Caco-2 (cell line): ENCODE data around the gene LCOR. TPM values are rescaled to one million over a fixed set of nuclear protein-coding genes. Genes with fewer than 3 reads are reported as not detected.
A peak's percentile ranks its signal among the peaks of the same experiment; 100 is the strongest.

ENCODE experiments used
- BruUV-seq: library from RNA; stranded (reverse); fragments of 400-500 nt; replicated peaks from 2 replicates; lab custom pipeline; 2021; lab: Mats Ljungman, UMichigan
- CTCF ChIA-PET: fragments of 300-600 bp; sonication (Branson Sonifier 250); formaldehyde crosslinking; loops from one replicate; lab custom pipeline; 2022; ENCODE audit warnings: antibody characterized with exemption; lab: Charles Lee
- POLR2A ChIA-PET: fragments of 300-600 bp; sonication (Branson Sonifier 250); formaldehyde crosslinking; loops from one replicate; lab custom pipeline; 2022; ENCODE audit warnings: antibody characterized with exemption; lab: Charles Lee
- DNase-seq, 2 experiments: peaks; one replicate each; pipeline versions ENCODE4 v3.0.0 to v3.0.0-alpha.2; 2020 to 2022
- H3K27me3 ChIP-seq: replicated peaks from 2 replicates; pipeline ENCODE4 v1.6.0; 2011; ENCODE audit warnings: low read length; ENCODE audit not compliant: control insufficient read depth, insufficient read depth
- H3K36me3 ChIP-seq: 2 replicates; pipeline ENCODE4 v1.5.1; 2011; ENCODE audit warnings: low read length; ENCODE audit not compliant: control insufficient read depth, insufficient read depth
- H3K4me1 ChIP-seq: fragments of 250-450 bp; sonication (Bioruptor Pico); 2 replicates; pipeline ENCODE4 v1.5.1; 2020; ENCODE audit warnings: mild to moderate bottlenecking
- H3K4me3 ChIP-seq: 2 replicates; pipeline ENCODE4 v1.5.1; 2011; ENCODE audit warnings: low read depth, mild to moderate bottlenecking, control low read depth, low read length
- H3K9me3 ChIP-seq: fragments of 250-450 bp; sonication (Bioruptor Pico); 2 replicates; pipeline ENCODE4 v1.5.1; 2020; ENCODE audit warnings: mild to moderate bottlenecking, moderate library complexity
- H3K27ac Mint-ChIP-seq: one replicate; pipeline ENCODE4 v1.8.0; 2022; ENCODE audit warnings: mixed read lengths; ENCODE audit not compliant: unreplicated experiment
- H3K27me3 Mint-ChIP-seq: one replicate; pipeline ENCODE4 v1.8.0; 2022; ENCODE audit warnings: mixed read lengths; ENCODE audit not compliant: insufficient read depth, unreplicated experiment
- H3K36me3 Mint-ChIP-seq: one replicate; pipeline ENCODE4 v1.8.0; 2022; ENCODE audit warnings: mild to moderate bottlenecking, mixed read lengths; ENCODE audit not compliant: insufficient read depth, unreplicated experiment
- H3K4me1 Mint-ChIP-seq: one replicate; pipeline ENCODE4 v1.8.0; 2022; ENCODE audit warnings: low read depth, mixed read lengths; ENCODE audit not compliant: unreplicated experiment
- H3K4me3 Mint-ChIP-seq: one replicate; pipeline ENCODE4 v1.8.0; 2022; ENCODE audit warnings: mild to moderate bottlenecking, moderate library complexity, mixed read lengths; ENCODE audit not compliant: unreplicated experiment
- H3K9me3 Mint-ChIP-seq: one replicate; pipeline ENCODE4 v1.8.0; 2022; ENCODE audit warnings: mixed read lengths; ENCODE audit not compliant: unreplicated experiment
- intact Hi-C: fragments of 100-400 bp; cut with micrococcal nuclease; formaldehyde crosslinking; loops from one replicate; pipeline ENCODE4 v1.10.0; 2022; ENCODE audit not compliant: unreplicated experiment
- total RNA-seq: library from RNA; stranded (reverse); gene quantifications from 2 replicates; pipeline ENCODE4 v1.2.3, GENCODE V29; 2022
- TF ChIP-seq, protein P1 (sequence below), 2 experiments: fragments of 200-600 bp in 1 of 2; IDR thresholded peaks; 1 replicate in 1 of 2; 2 replicates in 1 of 2; pipeline versions ENCODE4 v1.5.1 to v1.8.0; 2011 to 2022; ENCODE audit warnings: antibody characterized with exemption in 1 of 2, control low read depth in 1 of 2, inconsistent platforms in 1 of 2, low read depth in 1 of 2, low read length in 1 of 2, mild to moderate bottlenecking in 1 of 2, moderate library complexity in 1 of 2; ENCODE audit not compliant: insufficient read depth in 1 of 2, severe bottlenecking in 1 of 2, unreplicated experiment in 1 of 2

Gene LCOR
- total RNA-seq, 1 experiment from 2014 or later, result 51.8 TPM

DNA sequence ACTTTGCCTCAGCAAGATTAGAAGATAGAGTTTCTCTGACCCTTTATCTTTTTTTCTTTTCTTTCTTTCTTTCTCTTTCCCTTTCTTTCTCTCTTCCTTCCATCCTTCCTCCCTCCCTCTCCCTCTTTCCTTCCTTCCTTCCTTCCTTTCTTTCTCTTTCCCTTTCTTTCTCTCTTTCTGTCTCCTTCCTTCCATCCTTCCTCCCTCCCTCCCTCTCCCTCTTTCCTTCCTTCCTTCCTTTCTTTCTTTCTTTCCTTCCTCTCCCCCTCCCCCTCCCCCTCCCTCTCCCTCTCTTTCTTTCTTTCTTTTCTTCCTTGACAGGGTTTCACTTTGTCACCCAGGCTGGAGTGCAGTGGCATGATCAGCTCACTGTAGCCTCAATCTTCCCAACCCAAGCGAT is 40.2 kb upstream of the LCOR start:
- Histone ChIP-seq H3K36me3 (no peaks in the 10 kb centered on the region), H3K4me3 (no peak overlapping the region), H3K9me3 (no peaks in the 10 kb centered on the region), H3K4me1 (peaks cover 25% of the 10 kb centered on the region), H3K27me3 (no peaks in the 10 kb centered on the region)
- DNase-seq, result no peak
- no TSS peak for BruUV-seq
- no peaks in the 10 kb centered on the region for H3K27me3 Mint-ChIP-seq
- intact Hi-C loops, result no loop called here
- H3K4me3 Mint-ChIP-seq, result no peak overlapping the region
- no peaks in the 10 kb centered on the region for H3K36me3 Mint-ChIP-seq
- POLR2A ChIA-PET, result no interaction called here
- H3K27ac Mint-ChIP-seq, result no peak overlapping the region
- CTCF ChIA-PET, result interaction anchor here (0.6 kb wide), 1 partner anchor 245 kb away, joined by 11 read pairs; no protein-coding TSS in a partner anchor
- TF ChIP-seq, protein P1, sequence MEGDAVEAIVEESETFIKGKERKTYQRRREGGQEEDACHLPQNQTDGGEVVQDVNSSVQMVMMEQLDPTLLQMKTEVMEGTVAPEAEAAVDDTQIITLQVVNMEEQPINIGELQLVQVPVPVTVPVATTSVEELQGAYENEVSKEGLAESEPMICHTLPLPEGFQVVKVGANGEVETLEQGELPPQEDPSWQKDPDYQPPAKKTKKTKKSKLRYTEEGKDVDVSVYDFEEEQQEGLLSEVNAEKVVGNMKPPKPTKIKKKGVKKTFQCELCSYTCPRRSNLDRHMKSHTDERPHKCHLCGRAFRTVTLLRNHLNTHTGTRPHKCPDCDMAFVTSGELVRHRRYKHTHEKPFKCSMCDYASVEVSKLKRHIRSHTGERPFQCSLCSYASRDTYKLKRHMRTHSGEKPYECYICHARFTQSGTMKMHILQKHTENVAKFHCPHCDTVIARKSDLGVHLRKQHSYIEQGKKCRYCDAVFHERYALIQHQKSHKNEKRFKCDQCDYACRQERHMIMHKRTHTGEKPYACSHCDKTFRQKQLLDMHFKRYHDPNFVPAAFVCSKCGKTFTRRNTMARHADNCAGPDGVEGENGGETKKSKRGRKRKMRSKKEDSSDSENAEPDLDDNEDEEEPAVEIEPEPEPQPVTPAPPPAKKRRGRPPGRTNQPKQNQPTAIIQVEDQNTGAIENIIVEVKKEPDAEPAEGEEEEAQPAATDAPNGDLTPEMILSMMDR (IDR thresholded peaks at IDR 0.05; ENCODE audit: insufficient read depth in 1 of 2, low read depth in 1 of 2, low read length in 1 of 2, severe bottlenecking in 1 of 2, unreplicated experiment in 1 of 2), result no peak
- H3K9me3 Mint-ChIP-seq, result no peaks in the 10 kb centered on the region
- peaks cover 9% of the 10 kb centered on the region for H3K4me1 Mint-ChIP-seq

DNA sequence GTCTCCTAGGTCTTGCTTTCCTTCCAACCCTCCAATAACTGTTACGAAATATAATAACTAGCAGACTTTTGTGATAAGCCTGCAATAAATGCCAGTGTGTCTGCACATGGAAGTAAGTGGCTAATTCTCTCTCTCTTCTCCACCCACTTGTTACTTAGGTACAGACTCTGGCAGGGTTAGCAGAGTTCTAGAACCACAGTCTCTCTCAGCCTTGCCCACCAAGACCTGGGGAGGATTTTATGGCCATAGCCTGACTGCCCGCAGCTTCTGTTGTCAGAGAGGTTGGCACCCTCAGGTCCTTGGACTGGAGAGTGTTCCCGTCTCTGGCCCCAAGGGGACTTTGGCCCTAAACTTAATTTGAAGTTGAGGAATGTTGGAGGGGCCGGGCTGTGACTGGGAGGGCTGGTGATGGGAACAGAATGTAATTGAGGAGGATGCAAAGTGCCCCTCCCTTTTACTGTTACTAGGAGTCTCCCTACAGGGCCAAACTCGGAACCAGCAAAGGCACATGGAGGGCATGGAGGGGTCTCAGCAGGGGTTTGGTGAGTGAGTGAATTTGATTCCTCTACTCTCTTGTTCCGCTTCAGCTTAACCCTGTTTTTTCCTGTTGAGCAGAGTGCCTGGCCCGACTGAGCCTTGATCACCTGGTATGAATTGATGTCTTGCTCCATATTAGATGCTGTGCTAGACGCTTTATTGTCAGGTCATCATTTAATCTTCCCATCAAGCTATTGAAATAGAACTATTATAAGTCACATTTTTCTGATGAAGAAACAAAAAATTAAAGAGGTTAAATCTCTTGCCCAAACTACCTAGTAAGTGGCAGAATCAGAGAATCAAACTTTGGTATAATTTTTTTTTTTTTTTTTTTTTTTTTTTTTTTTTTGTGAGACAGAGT is 37.0 kb upstream of the LCOR start:
- peaks cover 2% of the 10 kb centered on the region for H3K36me3 Mint-ChIP-seq
- no peaks in the 10 kb centered on the region for H3K27me3 Mint-ChIP-seq
- Histone ChIP-seq H3K4me1 (peaks cover 49% of the 10 kb centered on the region), H3K4me3 (no peak overlapping the region), H3K27me3 (no peaks in the 10 kb centered on the region), H3K36me3 (no peaks in the 10 kb centered on the region), H3K9me3 (0 out of 2 replicates have a peak, but pooled peaks cover 4% of the 10 kb centered on the region)
- H3K27ac Mint-ChIP-seq, result peak overlapping the region; percentile 56
- POLR2A ChIA-PET, result no interaction called here
- peak overlapping the region; percentile 8 for H3K4me3 Mint-ChIP-seq
- BruUV-seq, result no TSS peak
- intact Hi-C loops, result no loop called here
- DNase-seq, result peak; percentile 42 to 75
- H3K4me1 Mint-ChIP-seq, result peaks cover 15% of the 10 kb centered on the region
- CTCF ChIA-PET, result no interaction called here
- TF ChIP-seq, protein P1 (IDR thresholded peaks at IDR 0.05; ENCODE audit: insufficient read depth in 1 of 2, low read depth in 1 of 2, low read length in 1 of 2, severe bottlenecking in 1 of 2, unreplicated experiment in 1 of 2), result no peak
- no peaks in the 10 kb centered on the region for H3K9me3 Mint-ChIP-seq

DNA sequence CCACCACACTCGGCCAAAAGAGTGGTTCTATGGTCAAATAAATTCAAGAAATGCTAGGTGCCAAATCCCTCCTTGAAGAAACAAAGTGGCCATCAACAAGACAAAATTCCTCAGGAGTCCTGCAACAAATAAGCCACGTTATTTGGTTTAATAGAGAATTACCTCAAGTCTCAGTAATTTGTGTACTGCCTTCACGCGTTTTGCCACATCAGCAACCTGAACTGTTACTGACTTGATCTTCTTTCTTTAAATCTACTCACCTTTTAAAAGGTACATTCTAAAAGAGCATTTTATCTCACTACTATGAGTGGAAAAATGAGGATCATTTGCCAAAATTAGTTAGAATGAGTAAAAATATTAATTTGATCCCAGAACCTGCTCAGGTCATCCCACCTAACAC is 34.6 kb upstream of the LCOR start:
- no TSS peak for BruUV-seq
- no peak overlapping the region for H3K27ac Mint-ChIP-seq
- Histone ChIP-seq H3K9me3 (0 out of 2 replicates have a peak, but pooled peaks cover 4% of the 10 kb centered on the region), H3K27me3 (no peaks in the 10 kb centered on the region), H3K36me3 (no peaks in the 10 kb centered on the region), H3K4me1 (peaks cover 59% of the 10 kb centered on the region), H3K4me3 (no peak overlapping the region)
- peaks cover 28% of the 10 kb centered on the region for H3K4me1 Mint-ChIP-seq
- ChIA-PET POLR2A (no interaction called here), CTCF (no interaction called here)
- peaks cover 6% of the 10 kb centered on the region for H3K36me3 Mint-ChIP-seq
- DNase-seq, result no peak
- H3K4me3 Mint-ChIP-seq, result no peak overlapping the region
- intact Hi-C loops, result no loop called here
- H3K9me3 Mint-ChIP-seq, result peaks cover 15% of the 10 kb centered on the region
- H3K27me3 Mint-ChIP-seq, result no peaks in the 10 kb centered on the region
- TF ChIP-seq, protein P1 (IDR thresholded peaks at IDR 0.05; ENCODE audit: insufficient read depth in 1 of 2, low read depth in 1 of 2, low read length in 1 of 2, severe bottlenecking in 1 of 2, unreplicated experiment in 1 of 2), result no peak
